ENCODE results near the gene C16orf90. TPM values are rescaled to one million over a fixed set of nuclear protein-coding genes. Genes with fewer than 3 reads are reported as not detected.
"Not testable (repeated sequence)": the region's sequence is repeated elsewhere in the genome, so short reads cannot be mapped to it uniquely, and the experiment has no call there.

C16orf90 gene
- total RNA-seq, 1 donor from 2014 or later, result not detected

DNA sequence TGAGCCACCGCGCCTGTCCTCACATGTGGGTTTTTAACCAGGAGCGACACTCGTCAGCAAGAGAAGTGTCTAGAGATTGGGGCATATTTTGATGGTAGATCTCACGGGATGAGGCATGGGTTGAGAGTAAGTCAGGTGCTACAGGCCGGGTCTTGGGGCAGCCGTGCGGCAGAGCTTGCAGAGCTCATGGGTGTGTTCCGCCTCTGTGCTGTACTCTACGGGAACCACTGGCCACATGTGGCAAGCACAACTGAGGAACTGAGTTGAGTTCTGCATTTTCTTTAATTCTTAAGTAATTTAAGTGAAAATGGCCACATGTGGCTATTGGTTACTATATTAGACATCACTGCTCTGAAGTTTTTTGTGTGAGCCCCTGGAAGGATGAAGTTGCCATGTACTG is 15.1 kb upstream of the C16orf90 start:
- Mint-ChIP-seq H3K27ac (no peak overlapping the region), H3K9me3 (no peaks in the 10 kb centered on the region), H3K36me3 (peaks cover 40% of the 10 kb centered on the region), H3K4me3 (no peak overlapping the region), H3K27me3 (ENCODE audit: low read depth) (no peaks in the 10 kb centered on the region), H3K4me1 (no peaks in the 10 kb centered on the region)
- DNase-seq (ENCODE audit: low spot score in 2 of 2, unreplicated experiment in 2 of 2), result no peak
- TF ChIP-seq CTCF (IDR thresholded peaks at IDR 0.05; ENCODE audit: unreplicated experiment), result no peak

GRCh38 chr16:3509470-3509928 is 14.2 kb upstream of the C16orf90 start:
- no peak for DNase-seq (ENCODE audit: low spot score in 2 of 2, unreplicated experiment in 2 of 2)
- Mint-ChIP-seq H3K27me3 (ENCODE audit: low read depth) (no peaks in the 10 kb centered on the region), H3K27ac (peak overlapping the region; percentile 39), H3K4me1 (no peaks in the 10 kb centered on the region), H3K4me3 (no peak overlapping the region), H3K9me3 (no peaks in the 10 kb centered on the region), H3K36me3 (peaks cover 44% of the 10 kb centered on the region)
- TF ChIP-seq CTCF (IDR thresholded peaks at IDR 0.05; ENCODE audit: unreplicated experiment), result no peak

GRCh38 chr16:3508736-3509135 is 13.4 kb upstream of the C16orf90 start:
- Mint-ChIP-seq H3K27me3 (ENCODE audit: low read depth) (no peaks in the 10 kb centered on the region), H3K36me3 (peaks cover 44% of the 10 kb centered on the region), H3K4me1 (peaks cover under 1% of the 10 kb centered on the region), H3K27ac (no peak overlapping the region), H3K9me3 (no peaks in the 10 kb centered on the region), H3K4me3 (no peak overlapping the region)
- no peak for DNase-seq (ENCODE audit: low spot score in 2 of 2, unreplicated experiment in 2 of 2)
- TF ChIP-seq CTCF (IDR thresholded peaks at IDR 0.05; ENCODE audit: unreplicated experiment), result no peak

- Mint-ChIP-seq H3K27me3 (ENCODE audit: low read depth) (no peaks in the 10 kb centered on the region), H3K4me1 (peaks cover 20% of the 10 kb centered on the region), H3K4me3 (no peak overlapping the region), H3K9me3 (no peaks in the 10 kb centered on the region), H3K27ac (peak overlapping the region; percentile 30), H3K36me3 (peaks cover 22% of the 10 kb centered on the region)
- DNase-seq (ENCODE audit: low spot score in 2 of 2, unreplicated experiment in 2 of 2), result no peak
- TF ChIP-seq CTCF (IDR thresholded peaks at IDR 0.05; ENCODE audit: unreplicated experiment), result no peak
These were observed 8.2 kb upstream of the C16orf90 start for GRCh38 chr16:3503523-3503922.

DNA sequence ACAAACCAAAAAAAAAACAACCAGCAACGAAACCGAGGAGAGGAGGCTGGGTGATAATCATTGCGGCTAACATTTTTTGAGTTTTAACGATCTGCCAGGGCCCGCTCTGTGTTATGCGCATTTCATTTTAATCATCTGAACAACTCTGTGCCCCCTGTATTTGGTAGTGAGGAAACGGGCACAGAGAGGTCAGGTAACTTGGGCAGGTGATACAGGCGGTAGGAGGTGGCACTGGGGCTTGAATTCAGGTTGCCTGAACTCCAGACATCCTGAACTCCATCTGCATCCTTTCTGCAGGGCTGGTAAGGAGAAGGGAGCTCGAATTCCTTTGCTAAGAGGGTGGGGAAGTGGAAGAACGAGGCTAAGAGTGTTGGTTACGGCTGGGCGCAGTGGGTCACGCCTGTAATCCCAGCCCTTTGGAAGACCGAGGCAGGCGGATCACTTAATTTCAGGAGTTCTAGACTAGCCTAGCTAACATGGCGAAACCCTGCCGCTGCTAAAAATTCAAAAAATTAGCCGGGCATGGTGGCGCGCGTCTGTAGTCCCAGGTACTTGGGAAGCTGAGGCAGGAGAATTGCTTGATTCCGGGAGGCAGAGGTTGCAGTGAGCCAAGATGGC is 6.6 kb upstream of the C16orf90 start:
- Mint-ChIP-seq H3K4me1 (peaks cover 20% of the 10 kb centered on the region), H3K27ac (peak overlapping the region; percentile 95), H3K9me3 (no peaks in the 10 kb centered on the region), H3K4me3 (peak overlapping the region; percentile 85), H3K27me3 (ENCODE audit: low read depth) (no peaks in the 10 kb centered on the region), H3K36me3 (peaks cover 14% of the 10 kb centered on the region)
- no peak for DNase-seq (ENCODE audit: low spot score in 2 of 2, unreplicated experiment in 2 of 2)
- no peak for TF ChIP-seq CTCF (IDR thresholded peaks at IDR 0.05; ENCODE audit: unreplicated experiment)

DNA sequence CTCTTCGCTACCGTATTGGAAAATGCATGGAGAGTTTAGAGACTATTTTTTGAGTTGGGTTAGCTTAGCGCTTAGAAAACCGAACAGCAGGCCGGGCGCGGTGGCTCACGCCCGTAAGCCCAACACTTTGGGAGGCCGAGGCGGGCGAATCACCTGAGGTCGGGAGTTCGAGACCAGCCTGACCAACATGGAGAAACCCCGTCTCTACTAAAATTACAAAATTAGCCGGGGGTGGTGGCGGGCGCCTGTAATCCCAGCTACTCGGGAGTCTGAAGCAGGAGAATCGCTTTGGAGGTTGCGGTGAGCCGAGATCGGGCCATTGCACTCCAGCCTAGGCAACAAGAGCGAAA is 6.1 kb upstream of the C16orf90 start:
- H3K27ac Mint-ChIP-seq, result peak overlapping the region; percentile 95
- not testable (repeated sequence) for H3K9me3 Mint-ChIP-seq; H3K27me3 Mint-ChIP-seq (ENCODE audit: low read depth); DNase-seq (ENCODE audit: low spot score in 2 of 2, unreplicated experiment in 2 of 2)
- peaks cover 20% of the 10 kb centered on the region for H3K4me1 Mint-ChIP-seq
- H3K36me3 Mint-ChIP-seq, result peaks cover 14% of the 10 kb centered on the region
- H3K4me3 Mint-ChIP-seq, result peak overlapping the region; percentile 85

Data from mesothelial cell of epicardium (in vitro differentiated cells).